GM21619 (cell line): ENCODE results near the gene HHAT.

Source experiments
- ATAC-seq: cut with Tn5 transposase; IDR thresholded peaks from one replicate; pipeline ENCODE4 v1.9.1; 2021; ENCODE audit not compliant: unreplicated experiment

The HHAT gene

DNA sequence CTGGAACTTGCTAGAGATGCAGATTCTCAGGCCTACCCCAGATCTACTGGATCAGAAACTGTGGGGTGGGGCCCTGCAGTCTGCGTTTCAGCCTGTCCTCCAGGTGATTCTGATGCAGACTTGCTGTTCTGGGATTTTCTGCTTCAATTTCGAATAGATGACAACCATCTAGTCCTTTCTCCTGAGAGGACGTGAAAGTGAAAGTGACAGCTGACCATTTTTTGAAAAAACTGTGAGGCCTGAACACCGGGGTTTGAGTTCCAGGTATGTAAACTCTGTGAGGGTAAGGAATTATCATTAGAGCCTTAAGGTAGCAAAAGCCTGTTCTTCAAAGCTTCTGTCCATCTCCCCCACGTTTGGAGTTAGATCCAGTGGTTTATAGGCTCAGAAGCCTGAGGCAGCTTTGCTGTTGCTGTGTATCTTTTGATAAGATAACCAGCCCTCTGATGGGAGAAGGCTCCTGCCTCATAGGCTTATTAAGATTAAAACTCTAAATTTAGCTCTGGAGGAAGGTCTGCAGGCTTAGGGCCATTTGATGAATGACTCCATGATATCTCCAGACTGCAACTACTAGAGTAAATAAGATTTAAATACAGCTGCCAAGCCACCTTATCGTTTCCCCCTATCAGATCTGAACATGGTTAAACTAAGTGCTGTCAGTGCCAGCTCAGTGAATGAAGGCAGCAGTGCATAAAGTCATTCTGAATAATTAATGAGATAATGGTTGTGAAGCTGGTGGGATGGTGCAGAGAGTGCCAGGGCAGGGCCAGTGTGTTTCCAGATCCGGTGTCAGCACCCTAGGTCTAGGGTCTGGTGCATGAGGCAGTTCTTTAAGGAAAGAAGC is 335.2 kb downstream of the HHAT start:
- ATAC-seq, result no peak

- no peak for ATAC-seq
These were observed 341.2 kb downstream of the HHAT start for GRCh38 chr1:210669951-210670350.

DNA sequence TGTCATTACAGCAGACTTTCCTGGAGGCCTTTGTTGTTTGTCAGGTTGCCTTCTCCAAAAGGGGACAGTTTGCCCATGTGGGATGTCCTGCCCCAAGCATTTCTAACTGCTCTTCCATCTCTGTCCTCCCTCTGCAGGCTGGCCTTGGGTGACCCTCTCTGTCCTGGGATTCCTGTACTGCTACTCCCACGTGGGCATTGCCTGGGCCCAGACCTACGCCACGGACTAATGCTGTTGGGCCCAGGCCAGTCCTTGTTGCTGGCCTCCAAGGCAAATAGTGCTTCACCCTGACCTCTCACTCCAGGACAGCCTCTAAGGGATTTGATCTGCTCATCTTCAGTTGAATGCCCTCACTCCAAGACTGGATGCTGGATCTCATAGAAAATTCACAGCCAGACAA is 345.4 kb downstream of the HHAT start:
- no peak for ATAC-seq

DNA sequence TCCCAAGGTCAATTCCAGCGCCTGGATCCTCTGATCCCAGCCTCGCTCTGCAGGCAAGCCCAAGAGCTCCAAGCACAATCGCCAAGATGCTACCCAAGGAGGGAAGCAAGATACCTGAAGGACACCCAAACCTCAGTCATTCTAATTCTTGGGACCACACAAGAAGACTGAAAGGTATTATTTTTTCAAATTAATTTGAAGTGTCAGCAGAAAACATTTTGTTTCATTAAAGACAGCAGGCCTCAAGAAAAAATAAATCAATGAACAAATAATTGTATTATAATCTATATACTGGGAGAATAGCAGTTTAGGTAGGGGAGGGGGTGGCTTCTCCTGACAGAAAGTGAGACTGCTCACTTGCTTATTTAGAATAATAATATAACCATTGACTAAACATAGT is 347.8 kb downstream of the HHAT start:
- ATAC-seq, result no peak

- ATAC-seq, result no peak
These were observed 348.8 kb downstream of the HHAT start for GRCh38 chr1:210677533-210677932.

DNA sequence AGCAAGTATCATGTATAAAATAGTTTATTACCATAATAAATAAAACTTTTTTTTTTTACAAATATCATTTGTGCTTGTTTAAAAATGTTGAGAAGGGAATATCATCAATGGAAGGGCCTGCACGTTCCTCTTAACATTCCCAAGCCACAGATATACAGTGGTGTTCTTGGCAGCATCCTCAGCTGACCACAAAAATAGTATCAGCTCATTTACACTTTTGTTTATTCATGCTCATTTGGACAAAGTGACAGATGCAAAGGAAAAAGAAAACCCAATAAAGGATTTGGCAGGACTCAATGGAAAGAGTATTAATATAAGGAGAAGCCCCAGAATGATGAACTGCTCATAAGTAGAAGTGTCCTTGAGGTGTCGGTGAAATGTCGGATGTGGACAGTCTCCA is 349.6 kb downstream of the HHAT start:
- ATAC-seq, result no peak

- ATAC-seq, result no peak
These were observed 352.5 kb downstream of the HHAT start for GRCh38 chr1:210681158-210681557.

GRCh38 chr1:210683403-210684047 is 354.8 kb downstream of the HHAT start:
- no peak for ATAC-seq

- ATAC-seq, result peak; percentile 87
These were observed 356.0 kb downstream of the HHAT start for GRCh38 chr1:210684466-210685294.

DNA sequence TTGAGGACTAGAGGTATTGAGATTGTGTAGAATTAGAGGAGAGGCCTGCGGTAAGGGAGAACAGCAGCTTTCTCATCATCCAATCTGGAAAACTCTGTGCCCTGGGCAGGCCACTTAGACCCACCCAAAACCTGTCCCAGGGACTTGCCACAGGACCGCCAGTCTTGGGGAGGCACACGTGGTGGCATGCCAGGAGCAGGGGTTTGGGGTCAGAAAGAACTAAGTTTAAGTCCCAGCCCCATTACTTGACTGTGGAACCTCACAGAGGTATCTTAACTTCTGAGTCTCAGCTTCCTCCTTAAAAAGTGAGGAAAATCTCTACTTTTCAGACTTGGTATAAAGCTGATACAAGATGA is 356.6 kb downstream of the HHAT start:
- ATAC-seq, result no peak

DNA sequence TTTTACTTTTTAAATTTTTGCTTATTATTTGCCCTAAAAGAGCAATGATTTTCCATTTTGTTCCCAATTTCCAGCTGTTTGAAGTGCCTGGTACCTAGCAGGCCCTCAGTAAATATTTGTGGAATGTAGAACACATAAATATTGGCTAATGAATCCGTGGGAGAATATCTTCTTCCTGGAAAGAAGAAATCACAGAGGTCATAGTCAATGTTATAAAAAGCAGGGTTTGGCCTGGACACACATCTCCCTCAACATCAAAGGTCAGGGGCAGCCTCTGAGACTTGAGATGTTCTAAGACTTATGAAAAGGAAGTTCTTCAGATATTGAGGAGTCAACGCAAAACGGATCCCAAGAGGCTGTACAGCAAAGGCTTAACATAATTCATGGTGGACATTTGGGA is 358.1 kb downstream of the HHAT start:
- no peak for ATAC-seq

GRCh38 chr1:210687582-210688279 is 359.0 kb downstream of the HHAT start:
- ATAC-seq, result no peak

GRCh38 chr1:210688512-210689234 is 360.0 kb downstream of the HHAT start:
- no peak for ATAC-seq

- no peak for ATAC-seq
These were observed 361.1 kb downstream of the HHAT start for GRCh38 chr1:210689826-210690225.

DNA sequence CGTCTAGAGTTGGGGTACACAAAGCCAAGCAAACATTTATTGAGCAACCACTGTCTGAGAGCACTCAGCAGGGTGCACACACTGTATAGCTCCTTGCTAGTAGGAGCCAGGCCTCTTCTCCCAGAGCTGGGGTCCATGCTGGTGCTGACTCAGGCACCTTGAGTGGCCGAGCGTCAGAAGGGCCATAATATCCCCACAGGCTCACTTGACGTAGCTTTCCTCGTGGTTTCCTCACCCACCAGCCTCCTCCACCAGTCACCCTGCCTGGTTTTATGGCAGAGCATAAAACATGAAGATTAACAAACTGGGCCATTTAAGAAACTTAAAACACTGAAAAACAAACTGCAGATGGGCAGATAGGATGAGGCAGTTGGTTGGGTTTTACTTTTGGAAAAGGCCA is 361.5 kb downstream of the HHAT start:
- no peak for ATAC-seq

- ATAC-seq, result no peak
These were observed 362.4 kb downstream of the HHAT start for GRCh38 chr1:210691039-210691610.

GRCh38 chr1:210692796-210693195 is 364.1 kb downstream of the HHAT start:
- no peak for ATAC-seq

GRCh38 chr1:210695026-210695425 is 366.3 kb downstream of the HHAT start:
- ATAC-seq, result no peak

GRCh38 chr1:210696709-210697108 is 368.0 kb downstream of the HHAT start:
- peak; percentile 98 for ATAC-seq

- no peak for ATAC-seq
These were observed 368.5 kb downstream of the HHAT start for GRCh38 chr1:210697185-210697584.
